Myocyte (in vitro differentiated cells): ENCODE results near the gene SETBP1. TPM values are rescaled to one million over a fixed set of nuclear protein-coding genes. Genes with fewer than 3 reads are reported as not detected.

ENCODE experiments used
- DNase-seq: peaks from one replicate; pipeline ENCODE4 v3.0.0-alpha.2; 2012; ENCODE audit warnings: low read depth
- microRNA-seq: library from miRNA; unstranded; fragments of <30 nt; microRNA quantifications from one replicate; pipeline ENCODE4, GENCODE V29; 2016
- total RNA-seq: library from RNA; depleted of rRNA; stranded (reverse); fragments of >200 nt; gene quantifications from 2 replicates; pipeline ENCODE4 v1.2.3, GENCODE V29; 2014

SETBP1 gene
- total RNA-seq, 1 donor from 2014 or later: 3.3 TPM

DNA sequence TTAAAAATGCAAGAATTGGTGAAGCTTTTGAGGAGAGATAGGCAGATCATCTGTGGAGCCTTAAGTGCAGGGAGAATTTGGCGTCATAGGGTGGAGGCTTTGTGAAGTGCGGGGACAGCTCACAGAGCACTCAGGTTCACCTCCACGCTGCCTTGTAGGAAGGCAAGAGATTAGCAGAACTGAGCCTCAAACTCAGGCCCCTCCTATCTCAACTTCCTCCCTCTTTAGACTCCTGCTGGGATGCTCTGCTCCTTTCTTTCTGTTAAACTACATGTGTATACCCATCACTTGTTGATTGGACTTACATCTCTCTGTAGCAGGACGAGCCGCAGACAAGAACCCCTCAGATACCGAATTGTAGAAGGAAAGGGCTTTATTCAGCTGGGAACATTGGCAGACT is 422.2 kb downstream of the SETBP1 start:
- DNase-seq: no peak

DNA sequence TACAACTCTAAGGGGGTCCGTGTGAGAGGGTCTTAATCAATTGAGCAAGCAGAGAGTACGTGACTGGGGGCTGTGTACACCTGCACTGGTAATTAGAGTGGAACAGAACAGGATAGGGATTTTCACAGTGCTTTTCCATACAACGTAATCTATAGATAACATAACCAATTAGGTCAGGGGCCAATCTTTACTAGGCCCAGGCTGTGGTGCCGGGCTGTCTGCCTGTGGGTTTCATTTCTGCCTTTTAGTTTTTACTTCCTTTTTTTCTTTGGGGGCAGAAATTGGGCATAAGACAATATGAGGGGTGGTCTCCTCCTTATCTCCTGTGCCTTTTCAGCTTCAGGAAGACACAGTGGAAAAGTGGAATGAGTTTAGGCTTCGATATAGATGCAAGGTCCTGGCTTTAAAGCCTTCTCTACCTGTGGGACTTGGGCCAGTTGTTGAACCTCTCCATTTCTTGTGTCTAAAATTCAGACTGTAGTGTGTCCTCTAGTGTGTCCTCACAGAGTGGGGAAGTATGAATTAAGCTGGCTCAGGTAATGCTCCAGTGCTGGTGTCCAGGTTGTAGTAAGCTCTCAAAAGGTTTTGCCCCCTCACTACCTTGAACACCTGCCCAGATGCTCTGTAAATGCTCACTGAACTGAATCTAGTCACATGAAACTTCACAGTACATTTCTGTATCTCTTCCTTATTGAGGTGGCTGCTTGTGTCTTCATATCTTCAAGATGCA is 422.8 kb downstream of the SETBP1 start:
- DNase-seq: no peak

DNA sequence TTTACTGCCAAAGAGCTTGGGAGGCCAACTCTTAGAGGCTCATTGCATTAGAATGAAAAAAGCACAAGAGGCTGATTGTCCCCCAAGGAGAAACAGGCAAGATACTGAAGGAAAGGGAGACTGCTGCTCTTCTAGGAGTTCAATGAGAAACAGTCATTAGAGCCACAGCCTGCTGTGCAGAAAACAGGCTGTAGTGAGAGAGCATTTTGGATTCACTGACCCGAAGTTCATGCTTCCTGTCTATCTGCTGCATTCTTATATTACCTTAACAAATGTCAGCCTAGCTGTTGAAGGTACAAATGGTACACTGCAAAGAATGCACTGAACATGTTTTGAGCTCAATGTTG is 423.3 kb downstream of the SETBP1 start:
- no peak for DNase-seq

DNA sequence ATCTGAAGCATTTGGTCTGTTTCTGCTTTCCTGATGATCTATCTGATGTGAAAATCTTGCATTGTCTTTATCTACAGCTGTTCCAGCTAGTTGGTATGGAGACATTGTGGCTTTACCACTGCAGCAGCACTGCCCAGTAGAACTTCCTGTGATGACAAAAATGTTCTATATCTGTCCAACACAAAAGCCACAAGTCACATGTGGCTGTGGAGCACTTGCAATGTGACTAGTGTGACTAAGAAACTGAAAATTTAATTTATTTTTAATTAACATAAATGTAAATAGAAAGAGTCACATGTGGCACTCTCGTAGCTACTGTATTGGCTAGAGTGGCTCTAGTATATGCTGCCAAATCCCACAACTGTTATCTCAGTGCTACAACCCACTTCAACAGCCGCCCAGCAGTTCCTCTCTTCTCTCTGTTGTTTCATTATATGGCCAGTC is 425.7 kb downstream of the SETBP1 start:
- peak; percentile 73 for DNase-seq

DNA sequence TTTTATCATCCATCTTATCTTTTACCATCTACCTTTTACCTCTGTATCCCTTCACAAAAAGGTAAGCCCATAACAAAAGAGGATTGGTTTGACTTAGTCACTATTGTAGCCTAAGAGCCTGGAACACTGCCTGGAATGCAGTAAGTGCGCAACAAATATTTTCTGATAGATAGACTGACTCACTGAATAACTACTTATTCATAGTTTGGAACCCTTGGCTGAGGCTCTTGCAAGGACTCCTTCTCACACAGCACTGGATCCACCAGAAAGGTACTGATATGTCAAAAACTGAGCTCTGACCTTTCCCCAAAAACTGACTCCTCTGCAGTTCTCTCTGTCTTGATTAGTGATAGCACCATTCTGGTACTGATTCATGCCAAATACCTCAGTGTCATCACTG is 426.7 kb downstream of the SETBP1 start:
- DNase-seq: peak; percentile 8

DNA sequence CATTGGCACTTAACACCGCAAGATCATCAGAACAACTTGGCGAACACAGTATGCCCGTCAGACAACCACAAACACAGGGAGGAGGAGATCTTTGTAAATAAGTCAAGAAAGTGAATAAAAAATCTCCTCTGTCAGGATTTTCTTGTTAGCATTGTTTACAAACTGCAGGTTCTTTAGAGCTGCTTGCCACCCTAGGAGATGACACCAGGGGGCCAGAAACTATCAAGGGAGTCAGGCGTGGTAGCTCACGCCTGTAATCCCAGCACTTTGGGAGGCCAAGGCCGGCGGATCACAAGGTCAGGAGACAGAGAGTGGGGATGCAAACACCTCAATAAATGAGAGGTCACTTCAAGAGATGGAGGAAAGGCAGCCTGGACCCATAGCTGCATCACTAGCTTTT is 428.1 kb downstream of the SETBP1 start:
- DNase-seq: no peak

DNA sequence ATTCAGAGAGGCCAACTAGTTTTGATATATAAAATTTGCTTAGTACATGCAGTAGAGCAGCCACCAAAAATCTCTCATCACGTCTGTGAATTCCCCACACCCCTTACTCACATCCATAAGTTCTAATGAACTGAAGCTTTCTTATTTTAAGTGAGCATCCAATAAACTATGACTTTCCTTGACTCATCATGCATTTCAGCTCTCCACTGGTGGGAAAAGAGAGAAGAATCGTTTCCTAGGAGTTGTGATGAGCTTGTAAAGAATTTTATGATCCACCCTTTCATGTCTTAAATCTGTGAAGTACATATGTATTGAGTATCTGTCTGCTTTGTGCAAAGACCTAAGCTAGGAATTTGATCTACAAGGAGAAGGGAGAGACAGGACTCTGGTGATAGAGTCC is 428.6 kb downstream of the SETBP1 start:
- no peak for DNase-seq

DNA sequence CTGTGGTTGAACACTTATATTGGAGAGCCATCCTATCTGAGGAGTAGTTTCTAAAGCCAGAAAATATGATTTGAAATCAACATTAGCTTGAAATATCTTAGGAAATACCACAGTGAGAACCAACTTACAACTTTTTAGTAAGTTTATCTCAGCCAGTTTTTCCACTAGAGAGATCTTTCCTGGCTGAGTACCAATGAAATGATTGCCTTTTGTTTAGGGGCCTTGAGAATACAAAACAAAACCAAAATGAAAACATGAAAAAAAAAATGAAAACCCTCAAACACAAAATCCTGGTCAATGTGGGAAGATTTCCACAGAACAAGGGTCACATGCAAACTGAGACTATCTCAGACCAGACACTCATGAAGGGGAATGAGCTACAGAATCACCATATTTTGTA is 429.0 kb downstream of the SETBP1 start:
- no peak for DNase-seq

DNA sequence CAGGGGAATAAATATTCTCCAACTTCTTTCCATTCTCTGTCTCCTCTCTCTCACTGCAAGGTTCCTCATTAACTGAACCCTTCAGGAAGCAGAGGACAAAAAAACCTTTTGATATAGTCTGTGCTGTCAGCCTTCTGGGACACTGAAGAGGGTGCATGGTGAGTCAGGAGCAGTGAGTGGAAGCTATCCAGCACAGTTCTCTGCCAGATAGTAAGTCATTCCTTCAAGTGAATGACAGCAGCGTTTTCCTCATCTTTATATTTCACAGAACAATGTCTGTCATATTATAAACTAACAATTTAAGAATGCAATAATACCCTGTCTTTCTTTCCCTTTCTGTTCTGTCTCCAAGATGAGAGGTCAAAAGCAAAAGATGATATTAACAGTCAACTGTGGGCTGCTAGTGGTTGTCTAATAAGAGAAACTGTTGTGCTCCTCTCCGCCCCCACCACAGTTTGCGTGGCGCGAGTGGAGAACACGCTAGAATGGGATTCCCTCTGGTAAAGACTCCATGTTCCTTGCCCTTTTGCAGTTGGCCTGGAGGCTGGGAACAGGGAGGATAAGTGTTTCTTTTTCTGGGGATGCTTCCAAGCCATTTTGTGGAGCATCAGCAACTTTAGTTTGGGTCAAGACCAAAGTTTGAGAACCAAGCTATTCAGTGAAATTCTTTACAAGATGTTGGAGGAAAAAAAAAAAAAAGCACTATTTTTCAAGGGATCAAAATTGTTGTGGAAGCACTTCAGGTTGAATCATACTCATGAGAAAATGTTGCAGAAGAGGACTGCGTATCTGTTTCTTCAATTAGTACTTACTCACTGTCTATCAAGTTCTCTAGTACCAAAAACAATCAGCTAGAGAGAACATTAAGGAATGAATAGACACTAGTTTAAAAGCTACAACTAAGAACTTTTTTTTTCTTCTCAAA is 430.2 kb downstream of the SETBP1 start:
- DNase-seq: peak; percentile 24

DNA sequence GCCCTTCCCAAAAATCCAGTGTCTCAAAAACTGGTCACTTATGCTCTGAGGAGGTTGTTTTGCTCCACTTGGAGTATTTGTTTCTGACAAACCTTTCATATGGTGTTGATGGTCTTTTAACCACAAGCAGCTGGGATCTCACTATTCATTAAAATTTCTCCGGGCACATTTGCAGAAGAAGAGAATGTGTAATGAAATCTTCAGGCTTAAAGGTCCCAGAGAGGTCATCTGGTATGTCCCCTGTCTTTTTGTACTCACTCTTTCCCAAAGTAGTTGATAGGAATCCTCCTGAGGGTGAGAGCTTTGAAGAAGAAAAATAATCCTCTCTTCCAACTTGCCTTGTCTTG is 430.8 kb downstream of the SETBP1 start:
- peak; percentile 51 for DNase-seq

DNA sequence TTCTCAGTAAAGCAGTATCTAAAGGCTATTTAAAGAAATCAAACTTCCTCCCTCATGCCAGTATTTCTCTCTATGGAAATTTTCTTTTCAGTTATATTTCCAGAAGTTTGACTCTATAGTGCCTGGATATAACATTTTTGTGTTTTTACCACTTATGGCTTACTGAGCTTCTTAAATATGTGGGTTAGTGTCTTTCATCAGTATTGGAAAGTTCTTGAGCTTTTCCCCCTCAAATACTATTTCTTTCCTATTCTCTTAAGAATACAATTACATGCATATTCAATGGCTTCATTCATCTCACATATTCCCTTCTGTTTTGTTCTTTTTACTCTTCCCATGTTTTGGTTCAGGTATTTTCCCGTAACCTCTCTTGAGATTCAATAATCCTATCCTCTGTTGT is 432.0 kb downstream of the SETBP1 start:
- no peak for DNase-seq

DNA sequence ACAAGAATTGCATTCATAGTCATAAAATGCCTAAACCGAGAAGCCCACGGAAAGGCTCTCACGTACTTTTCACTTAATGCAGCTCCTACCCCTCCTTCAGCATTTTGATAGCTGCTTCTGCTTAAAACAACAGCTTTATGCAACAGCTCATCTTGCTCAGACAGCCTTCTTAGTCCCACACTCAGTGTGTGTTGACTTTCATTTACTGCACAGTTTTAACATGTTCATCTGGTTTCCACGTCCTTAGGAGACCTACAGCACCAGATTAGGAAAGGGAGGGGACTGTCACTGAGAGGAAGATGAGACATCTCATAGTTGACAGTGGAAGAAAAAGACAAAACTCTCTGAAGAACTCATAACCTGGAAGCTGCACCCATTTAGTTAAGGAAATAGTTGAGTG is 435.4 kb downstream of the SETBP1 start:
- no peak for DNase-seq

Small RNAs within 50 kb of the gene (microRNA-seq; reads per million reads assigned to microRNA genes)
- not detected for gene MIR4319
